ENCODE results near the gene IRAK4. TPM values are rescaled to one million over a fixed set of nuclear protein-coding genes. Genes with fewer than 3 reads are reported as not detected.

Gene IRAK4
- polyA plus RNA-seq, 4 donors = 10.6 to 19.9 (median 16.0) TPM

DNA sequence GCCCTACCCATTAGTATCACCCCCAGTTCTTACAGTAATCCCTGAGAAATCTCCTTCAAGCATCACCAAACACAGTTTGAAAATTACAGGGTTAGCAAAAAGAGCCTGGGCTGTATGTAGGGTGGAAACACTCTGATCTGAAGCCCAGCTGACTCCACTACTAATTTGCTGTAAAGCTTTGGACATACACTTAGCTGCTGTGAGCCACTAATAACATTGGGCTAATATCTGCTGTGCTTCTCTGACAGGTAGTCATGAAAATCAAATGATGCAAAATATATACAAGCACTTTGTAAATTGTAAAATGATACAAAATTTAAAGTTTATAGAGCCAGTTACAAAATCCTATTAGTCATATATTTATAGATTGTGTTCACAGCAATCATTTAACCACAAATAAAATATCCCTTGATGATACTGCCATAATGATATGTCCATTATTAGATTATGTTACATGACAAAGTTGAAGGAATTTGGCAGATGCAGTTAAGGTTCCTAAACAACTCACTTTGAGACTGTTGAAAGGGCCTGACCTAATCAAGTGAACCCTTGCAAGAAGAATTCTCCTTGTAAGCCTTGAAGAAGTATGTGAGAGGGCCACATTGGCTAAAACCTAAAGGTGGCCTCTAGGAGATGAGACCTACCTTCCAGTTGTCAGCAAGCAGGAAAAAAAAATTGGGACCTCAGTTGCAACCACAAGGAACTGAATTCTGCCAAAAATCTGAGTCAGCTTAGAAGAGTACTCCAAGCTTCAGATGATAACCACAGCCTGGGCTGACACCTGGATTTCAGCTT lies 28.3 kb downstream of the IRAK4 start:
- Histone ChIP-seq H3K4me3 (ENCODE audit: low read depth in 1 of 3, low read length in 3 of 3) (no peak overlapping the region), H3K27ac (ENCODE audit: low read depth in 1 of 3, low read length in 2 of 3) (no peak overlapping the region), H3K9me3 (ENCODE audit: control insufficient read depth in 2 of 2, insufficient read depth in 1 of 2, low read depth in 1 of 2, low read length in 1 of 2) (no peaks in the 10 kb centered on the region), H3K4me1 (ENCODE audit: control insufficient read depth in 3 of 3, insufficient read depth in 2 of 3, low read depth in 1 of 3, low read length in 2 of 3) (no peaks in the 10 kb centered on the region), H3K36me3 (ENCODE audit: control insufficient read depth in 3 of 3, insufficient read depth in 2 of 3, low read depth in 1 of 3, low read length in 3 of 3) (peaks cover 11 to 15% (median 11%) of the 10 kb centered on the region in 3 donors), H3K27me3 (ENCODE audit: control insufficient read depth in 3 of 3, insufficient read depth in 3 of 3, low read length in 3 of 3) (no peaks in the 10 kb centered on the region)
- FAIRE-seq = no peak
- DNase-seq = no peak

GRCh38 chr12:43789941-43790340 lies 31.2 kb downstream of the IRAK4 start:
- no peak for FAIRE-seq

GRCh38 chr12:43795716-43796280 lies 37.0 kb downstream of the IRAK4 start:
- Histone ChIP-seq H3K4me3 (ENCODE audit: low read depth in 1 of 3, low read length in 3 of 3) (no peak overlapping the region), H3K27ac (ENCODE audit: low read depth in 1 of 3, low read length in 2 of 3) (no peak overlapping the region), H3K4me1 (ENCODE audit: control insufficient read depth in 3 of 3, insufficient read depth in 2 of 3, low read depth in 1 of 3, low read length in 2 of 3) (no peaks in the 10 kb centered on the region), H3K36me3 (ENCODE audit: control insufficient read depth in 3 of 3, insufficient read depth in 2 of 3, low read depth in 1 of 3, low read length in 3 of 3) (peaks cover 8 to 10% (median 8%) of the 10 kb centered on the region in 3 donors), H3K27me3 (ENCODE audit: control insufficient read depth in 3 of 3, insufficient read depth in 3 of 3, low read length in 3 of 3) (no peaks in the 10 kb centered on the region), H3K9me3 (ENCODE audit: control insufficient read depth in 2 of 2, insufficient read depth in 1 of 2, low read depth in 1 of 2, low read length in 1 of 2) (no peaks in the 10 kb centered on the region)
- FAIRE-seq = no peak
- no peak for DNase-seq
- 65 to 72% (median 71%) methylated on average over 2 of the region's 2 CpGs for WGBS, 3 donors

More at GRCh38 chr12:43789941-43790340, 31.2 kb downstream of the IRAK4 start:
- Histone ChIP-seq H3K4me3 (ENCODE audit: low read depth in 1 of 3, low read length in 3 of 3) (no peak overlapping the region), H3K4me1 (ENCODE audit: control insufficient read depth in 3 of 3, insufficient read depth in 2 of 3, low read depth in 1 of 3, low read length in 2 of 3) (no peaks in the 10 kb centered on the region), H3K9me3 (ENCODE audit: control insufficient read depth in 2 of 2, insufficient read depth in 1 of 2, low read depth in 1 of 2, low read length in 1 of 2) (no peaks in the 10 kb centered on the region), H3K36me3 (ENCODE audit: control insufficient read depth in 3 of 3, insufficient read depth in 2 of 3, low read depth in 1 of 3, low read length in 3 of 3) (peaks cover 4 to 15% (median 6%) of the 10 kb centered on the region in 3 donors), H3K27me3 (ENCODE audit: control insufficient read depth in 3 of 3, insufficient read depth in 3 of 3, low read length in 3 of 3) (no peaks in the 10 kb centered on the region), H3K27ac (ENCODE audit: low read depth in 1 of 3, low read length in 2 of 3) (no peak overlapping the region)
- DNase-seq = peak in 1 of 2 donors; percentile 1

DNA sequence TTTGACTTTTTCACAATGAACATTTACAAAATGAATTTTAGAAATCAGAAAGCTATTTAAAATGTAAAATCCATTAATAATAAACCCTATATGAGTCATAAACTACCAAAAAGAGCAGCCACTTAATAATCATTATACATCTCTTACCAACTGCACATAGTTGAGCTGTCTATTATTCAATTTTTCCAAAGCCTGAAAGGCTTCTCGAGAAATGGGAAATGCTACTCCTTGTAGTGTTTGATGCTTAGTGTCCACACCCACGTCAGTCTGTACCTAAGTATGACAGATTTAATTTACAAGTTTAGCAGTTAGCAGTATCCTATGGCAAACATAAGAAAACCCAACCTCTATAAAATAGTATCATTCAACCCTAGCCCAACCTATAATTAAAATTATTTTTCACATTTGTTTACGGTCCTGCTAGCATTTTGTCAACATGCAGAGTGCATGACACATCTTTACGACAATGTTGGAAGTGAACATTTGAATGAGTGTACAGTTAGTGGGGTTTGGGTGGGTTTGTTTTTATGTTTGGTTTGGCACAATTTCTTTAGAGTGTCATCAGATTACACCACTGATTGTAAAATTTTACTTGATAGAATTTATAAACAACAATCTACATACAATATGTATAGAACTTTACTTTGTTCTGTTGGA lies 38.9 kb downstream of the IRAK4 start:
- DNase-seq (no peak), FAIRE-seq (no peak)
- Histone ChIP-seq H3K27ac (ENCODE audit: low read depth in 1 of 3, low read length in 2 of 3) (no peak overlapping the region), H3K27me3 (ENCODE audit: control insufficient read depth in 3 of 3, insufficient read depth in 3 of 3, low read length in 3 of 3) (no peaks in the 10 kb centered on the region), H3K4me3 (ENCODE audit: low read depth in 1 of 3, low read length in 3 of 3) (no peak overlapping the region), H3K9me3 (ENCODE audit: control insufficient read depth in 2 of 2, insufficient read depth in 1 of 2, low read depth in 1 of 2, low read length in 1 of 2) (no peaks in the 10 kb centered on the region), H3K4me1 (ENCODE audit: control insufficient read depth in 3 of 3, insufficient read depth in 2 of 3, low read depth in 1 of 3, low read length in 2 of 3) (no peaks in the 10 kb centered on the region), H3K36me3 (ENCODE audit: control insufficient read depth in 3 of 3, insufficient read depth in 2 of 3, low read depth in 1 of 3, low read length in 3 of 3) (peaks cover 9 to 14% (median 10%) of the 10 kb centered on the region in 3 donors)
- WGBS, 3 donors = 82 to 87% (median 87%) methylated on average over 4 of the region's 4 CpGs

GRCh38 chr12:43805149-43805859 lies 46.6 kb downstream of the IRAK4 start:
- peaks cover 0 to 9% (median 3%) of the 10 kb centered on the region in 3 donors for H3K36me3 ChIP-seq (ENCODE audit: control insufficient read depth in 3 of 3, insufficient read depth in 2 of 3, low read depth in 1 of 3, low read length in 3 of 3)
- DNase-seq (peak in 1 of 2 donors; percentile 42), FAIRE-seq (no peak)
- no peaks in the 10 kb centered on the region for H3K9me3 ChIP-seq (ENCODE audit: control insufficient read depth in 2 of 2, insufficient read depth in 1 of 2, low read depth in 1 of 2, low read length in 1 of 2)
- WGBS, 3 donors = 2 to 7% (median 5%) methylated on average over 20 of the region's 20 CpGs
- peaks cover 0 to 6% (median 0%) of the 10 kb centered on the region in 3 donors for H3K4me1 ChIP-seq (ENCODE audit: control insufficient read depth in 3 of 3, insufficient read depth in 2 of 3, low read depth in 1 of 3, low read length in 2 of 3)
- H3K27ac ChIP-seq (ENCODE audit: low read depth in 1 of 3, low read length in 2 of 3) = peak overlapping the region; percentile 92 to 97 (median 93)
- peak overlapping the region; percentile 81 to 94 (median 94) for H3K4me3 ChIP-seq (ENCODE audit: low read depth in 1 of 3, low read length in 3 of 3)
- H3K27me3 ChIP-seq (ENCODE audit: control insufficient read depth in 3 of 3, insufficient read depth in 3 of 3, low read length in 3 of 3) = no peaks in the 10 kb centered on the region

DNA sequence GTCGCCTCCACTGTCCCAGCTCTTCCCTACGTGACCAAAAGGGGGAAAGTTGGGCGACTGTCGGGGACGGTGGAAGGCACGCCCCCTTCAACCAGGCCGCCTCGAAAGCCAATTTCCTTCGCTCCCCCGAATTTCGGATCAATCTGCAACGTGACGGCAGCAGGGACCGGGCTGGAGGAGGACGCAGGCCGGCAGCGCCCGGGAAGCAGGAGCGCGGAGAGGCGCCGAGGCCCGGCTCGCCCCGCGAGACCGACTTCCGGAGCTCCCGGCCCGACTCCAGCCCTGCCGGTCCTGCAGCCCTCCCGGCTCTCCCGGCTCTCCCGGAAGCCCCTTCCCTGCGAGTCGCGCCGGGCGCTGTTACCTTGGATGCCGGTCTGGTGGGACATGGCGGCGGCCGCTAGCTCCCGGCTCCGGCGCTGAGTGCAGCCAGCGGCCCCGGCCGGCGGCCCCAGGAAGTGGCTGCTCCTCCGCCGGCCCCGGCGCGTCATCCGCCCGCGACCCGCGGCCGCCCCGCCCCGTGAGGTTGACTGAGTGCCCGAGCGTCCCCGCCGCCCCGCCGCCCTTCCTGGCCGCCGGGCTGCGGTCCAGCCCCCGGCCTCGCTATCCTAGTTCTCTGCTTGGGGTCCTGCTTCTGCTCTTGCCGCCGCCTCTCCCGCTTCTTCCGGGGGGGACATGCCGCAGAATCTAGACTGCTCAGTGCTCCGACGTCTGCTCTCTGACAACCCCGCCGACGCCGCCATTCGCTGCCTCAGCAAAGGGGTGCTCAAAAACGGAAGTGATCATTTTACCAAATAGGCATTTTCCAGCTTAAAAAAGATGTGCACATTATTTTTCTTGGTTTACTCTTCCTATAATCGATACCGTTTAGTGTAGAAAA lies 47.3 kb downstream of the IRAK4 start, which contains the start of gene TWF1:
Gene TWF1, minus strand, starts transcription at position 458 of the 877 bp plus-strand sequence. Its CDS starts 72 bp downstream, at position 386.
- H3K4me3 ChIP-seq (ENCODE audit: low read depth in 1 of 3, low read length in 3 of 3) = peak within 1 kb of the TSS; percentile 81 to 94 (median 94)
- peaks cover 0 to 4% (median 0%) of the 10 kb centered on the region in 3 donors for H3K36me3 ChIP-seq (ENCODE audit: control insufficient read depth in 3 of 3, insufficient read depth in 2 of 3, low read depth in 1 of 3, low read length in 3 of 3)
- peaks cover 0 to 6% (median 0%) of the 10 kb centered on the region in 3 donors for H3K4me1 ChIP-seq (ENCODE audit: control insufficient read depth in 3 of 3, insufficient read depth in 2 of 3, low read depth in 1 of 3, low read length in 2 of 3)
- 0% methylated on average over 67 to 89 of the region's 89 CpGs for WGBS, 3 donors
- peak; percentile 83 to 95 for DNase-seq
- FAIRE-seq = no peak
- no peaks in the 10 kb centered on the region for H3K27me3 ChIP-seq (ENCODE audit: control insufficient read depth in 3 of 3, insufficient read depth in 3 of 3, low read length in 3 of 3)
- peak within 1 kb of the TSS; percentile 92 to 97 (median 93) for H3K27ac ChIP-seq (ENCODE audit: low read depth in 1 of 3, low read length in 2 of 3)
- H3K9me3 ChIP-seq (ENCODE audit: control insufficient read depth in 2 of 2, insufficient read depth in 1 of 2, low read depth in 1 of 2, low read length in 1 of 2) = no peaks in the 10 kb centered on the region

- FAIRE-seq (no peak), DNase-seq (no peak)
- Histone ChIP-seq H3K4me1 (ENCODE audit: control insufficient read depth in 3 of 3, insufficient read depth in 2 of 3, low read depth in 1 of 3, low read length in 2 of 3) (peaks cover 0 to 6% (median 0%) of the 10 kb centered on the region in 3 donors), H3K27me3 (ENCODE audit: control insufficient read depth in 3 of 3, insufficient read depth in 3 of 3, low read length in 3 of 3) (no peaks in the 10 kb centered on the region), H3K27ac (ENCODE audit: low read depth in 1 of 3, low read length in 2 of 3) (peak overlapping the region; percentile 63 to 92 (median 64)), H3K9me3 (ENCODE audit: control insufficient read depth in 2 of 2, insufficient read depth in 1 of 2, low read depth in 1 of 2, low read length in 1 of 2) (no peaks in the 10 kb centered on the region), H3K36me3 (ENCODE audit: control insufficient read depth in 3 of 3, insufficient read depth in 2 of 3, low read depth in 1 of 3, low read length in 3 of 3) (peaks cover 0 to 2% (median 0%) of the 10 kb centered on the region in 3 donors), H3K4me3 (ENCODE audit: low read depth in 1 of 3, low read length in 3 of 3) (peak overlapping the region in 2 of 3 donors; percentile 75 to 94)
- WGBS, 3 donors = 0 to 4% (median 2%) methylated on average over 3 of the region's 3 CpGs
Observed at GRCh38 chr12:43806737-43807072, 48.0 kb downstream of the IRAK4 start.
